Tibial artery (tissue), 4 donors: ENCODE results near the gene NUDCD2.

ENCODE experiments used
- DNase-seq, 2 donors: peaks; one replicate each; pipeline ENCODE4 v3.0.0-alpha.2; 2019
- H3K27ac ChIP-seq, 2 donors: fragments of 200-600 bp; sonication (generic) in 1 of 2; 1 replicate in 1 of 2; 2 replicates in 1 of 2; pipeline ENCODE4 v1.5.1; 2018 to 2019; ENCODE audit warnings: mild to moderate bottlenecking in 1 of 2
- H3K27me3 ChIP-seq, 2 donors: fragments of 200-600 bp; sonication (generic) in 1 of 2; one replicate each; pipeline versions ENCODE4 v1.5.1 to v1.6.0; 2016 to 2019
- H3K36me3 ChIP-seq, 3 donors: fragments of 200-600 bp; sonication (generic) in 2 of 3; one replicate each; pipeline ENCODE4 v1.5.1; 2016 to 2019; ENCODE audit warnings: mild to moderate bottlenecking in 2 of 3
- H3K4me1 ChIP-seq, 4 donors: fragments of 200-600 bp; sonication (generic) in 2 of 4; 1 replicate in 3 of 4; 2 replicates in 1 of 4; pipeline ENCODE4 v1.5.1; 2016 to 2019
- H3K4me3 ChIP-seq, 2 donors: fragments of 200-600 bp; sonication (generic) in 1 of 2; 1 replicate in 1 of 2; 2 replicates in 1 of 2; pipeline ENCODE4 v1.5.1; 2018 to 2019; ENCODE audit warnings: mild to moderate bottlenecking in 2 of 2
- H3K9me3 ChIP-seq, 3 donors: fragments of 200-600 bp; sonication (generic) in 1 of 3; one replicate each; pipeline ENCODE4 v1.5.1; 2016 to 2019
- intact Hi-C: fragments of 100-400 bp; cut with DNase I; formaldehyde crosslinking; loops from one replicate; pipeline ENCODE4 v1.15.0; 2023; ENCODE audit warnings: low total_unique reads
- TF ChIP-seq, protein P1 (sequence below), 2 experiments: fragments of 200-600 bp in 1 of 2; fragments of 450-650 bp in 1 of 2; IDR thresholded peaks; one replicate each; pipeline ENCODE4 v1.5.1; 2017 to 2019; ENCODE audit warnings: antibody characterized with exemption in 2 of 2, mild to moderate bottlenecking in 1 of 2, moderate library complexity in 1 of 2

NUDCD2 gene

DNA sequence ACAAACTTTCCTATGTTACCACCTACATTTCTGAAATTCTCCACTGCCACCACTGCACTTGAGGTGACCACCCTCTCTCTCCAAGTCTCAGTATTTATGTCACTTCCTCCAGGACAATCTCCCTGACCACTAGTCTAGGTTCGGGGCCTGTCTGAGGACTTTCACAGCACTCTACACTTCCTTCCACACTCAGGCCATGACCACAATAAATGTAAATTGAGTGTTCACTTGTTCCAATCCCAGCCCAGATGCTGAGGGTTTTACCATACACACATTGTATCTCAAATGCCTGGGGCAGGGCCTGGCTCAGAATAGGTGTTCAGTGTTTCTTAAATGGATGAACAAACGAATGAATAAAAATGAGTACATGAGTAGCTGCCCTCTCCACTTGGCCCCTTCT is 49.4 kb downstream of the NUDCD2 start:
- Histone ChIP-seq H3K4me3 (no peak overlapping the region), H3K27ac (no peak overlapping the region), H3K36me3 (no peaks in the 10 kb centered on the region), H3K9me3 (no peaks in the 10 kb centered on the region), H3K4me1 (peaks cover 0 to 10% (median 2%) of the 10 kb centered on the region in 4 donors), H3K27me3 (peaks cover 0 to 7% of the 10 kb centered on the region in 2 donors)
- TF ChIP-seq, protein P1, sequence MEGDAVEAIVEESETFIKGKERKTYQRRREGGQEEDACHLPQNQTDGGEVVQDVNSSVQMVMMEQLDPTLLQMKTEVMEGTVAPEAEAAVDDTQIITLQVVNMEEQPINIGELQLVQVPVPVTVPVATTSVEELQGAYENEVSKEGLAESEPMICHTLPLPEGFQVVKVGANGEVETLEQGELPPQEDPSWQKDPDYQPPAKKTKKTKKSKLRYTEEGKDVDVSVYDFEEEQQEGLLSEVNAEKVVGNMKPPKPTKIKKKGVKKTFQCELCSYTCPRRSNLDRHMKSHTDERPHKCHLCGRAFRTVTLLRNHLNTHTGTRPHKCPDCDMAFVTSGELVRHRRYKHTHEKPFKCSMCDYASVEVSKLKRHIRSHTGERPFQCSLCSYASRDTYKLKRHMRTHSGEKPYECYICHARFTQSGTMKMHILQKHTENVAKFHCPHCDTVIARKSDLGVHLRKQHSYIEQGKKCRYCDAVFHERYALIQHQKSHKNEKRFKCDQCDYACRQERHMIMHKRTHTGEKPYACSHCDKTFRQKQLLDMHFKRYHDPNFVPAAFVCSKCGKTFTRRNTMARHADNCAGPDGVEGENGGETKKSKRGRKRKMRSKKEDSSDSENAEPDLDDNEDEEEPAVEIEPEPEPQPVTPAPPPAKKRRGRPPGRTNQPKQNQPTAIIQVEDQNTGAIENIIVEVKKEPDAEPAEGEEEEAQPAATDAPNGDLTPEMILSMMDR (IDR thresholded peaks at IDR 0.05) = no peak
- DNase-seq = no peak
- intact Hi-C loops = no loop called here

DNA sequence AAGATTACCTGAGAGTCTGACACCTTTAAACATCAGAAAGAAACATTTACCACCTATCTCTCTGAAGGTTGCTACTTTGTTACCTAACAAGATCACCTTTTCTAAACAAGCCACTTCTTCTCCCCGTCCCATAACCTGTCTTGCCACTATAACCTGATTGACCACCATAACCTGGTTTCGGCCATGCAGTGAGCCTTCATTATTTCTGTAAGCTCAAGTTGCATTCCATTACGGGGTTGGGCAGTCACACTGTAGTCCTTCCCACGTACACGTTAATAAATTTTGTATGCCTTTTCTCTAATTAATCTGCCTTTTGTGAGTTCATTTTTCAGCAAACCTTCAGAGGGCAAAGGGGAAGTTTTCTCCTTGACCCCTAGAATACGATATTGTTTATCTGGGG is 50.5 kb downstream of the NUDCD2 start:
- Histone ChIP-seq H3K27me3 (peaks cover 0 to under 1% of the 10 kb centered on the region in 2 donors), H3K36me3 (no peaks in the 10 kb centered on the region), H3K4me3 (no peak overlapping the region), H3K4me1 (peaks cover 0 to 10% (median 2%) of the 10 kb centered on the region in 4 donors), H3K9me3 (no peaks in the 10 kb centered on the region), H3K27ac (no peak overlapping the region)
- intact Hi-C loops = no loop called here
- TF ChIP-seq, protein P1 (IDR thresholded peaks at IDR 0.05) = no peak
- DNase-seq = no peak

DNA sequence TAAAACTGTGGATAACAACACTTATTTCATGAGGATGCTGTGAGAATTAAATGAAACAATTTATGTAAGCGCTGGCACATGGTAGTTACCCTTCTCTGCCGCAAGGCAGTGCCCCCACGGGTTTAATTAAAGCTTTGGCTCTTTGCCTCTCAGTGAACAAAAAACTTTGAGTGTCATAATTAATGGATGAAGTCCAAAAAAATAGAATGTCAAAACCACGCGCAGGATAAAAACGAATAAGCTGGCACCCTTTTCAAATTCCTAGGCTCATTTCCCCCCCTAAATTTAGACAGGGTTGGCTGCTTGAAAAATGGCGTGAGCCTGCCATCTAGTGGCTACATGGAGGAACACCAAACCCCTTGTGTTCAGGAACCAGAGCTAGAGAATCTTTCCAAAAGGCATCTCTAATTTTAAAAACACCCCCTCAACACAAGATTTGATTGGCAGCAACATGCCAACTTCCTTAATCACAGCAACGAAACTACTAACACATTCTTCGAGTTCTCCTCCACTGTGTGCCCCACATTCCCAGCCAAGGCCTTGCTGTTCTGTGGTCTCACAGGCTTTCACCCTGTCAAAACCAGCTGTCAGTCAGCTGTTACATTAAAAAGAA is 51.5 kb downstream of the NUDCD2 start:
- intact Hi-C loops = no loop called here
- Histone ChIP-seq H3K36me3 (no peaks in the 10 kb centered on the region), H3K27ac (no peak overlapping the region), H3K4me1 (peaks cover 0 to 10% (median 2%) of the 10 kb centered on the region in 4 donors), H3K9me3 (no peaks in the 10 kb centered on the region), H3K4me3 (no peak overlapping the region), H3K27me3 (no peaks in the 10 kb centered on the region)
- DNase-seq = peak; percentile 33 to 69
- TF ChIP-seq, protein P1 (IDR thresholded peaks at IDR 0.05) = peak; percentile 78 to 86

DNA sequence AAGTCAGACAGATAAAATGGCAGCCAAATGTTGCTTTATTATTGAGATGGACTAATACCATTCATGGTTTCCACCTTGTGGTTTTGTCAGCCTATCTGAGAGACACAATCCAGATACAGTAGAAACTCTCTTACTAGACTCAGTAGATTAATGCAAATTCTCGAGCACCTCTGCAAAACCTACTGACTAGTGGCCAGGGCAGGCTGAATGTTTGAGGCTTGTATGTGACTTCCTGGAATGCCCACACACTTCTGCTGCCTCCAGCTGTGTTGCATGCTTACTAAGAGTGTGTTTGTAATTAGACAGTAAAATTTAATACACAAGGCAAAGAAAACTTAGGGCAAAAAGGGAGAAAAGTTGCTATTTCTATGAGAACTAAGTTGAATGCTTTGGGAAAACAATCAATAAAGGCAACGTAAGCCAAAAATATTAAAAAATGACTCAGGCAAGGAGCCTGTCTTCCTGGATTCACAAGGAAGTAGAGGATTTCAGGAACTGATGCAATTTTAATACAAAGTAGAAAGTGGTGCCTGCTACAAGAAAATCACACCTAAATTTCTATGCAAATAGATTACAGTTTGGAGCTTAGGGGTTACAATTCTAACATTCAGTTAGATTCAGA is 52.8 kb downstream of the NUDCD2 start:
- H3K4me3 ChIP-seq = no peak overlapping the region
- peaks cover 0 to 10% (median 2%) of the 10 kb centered on the region in 4 donors for H3K4me1 ChIP-seq
- H3K27ac ChIP-seq = no peak overlapping the region
- TF ChIP-seq, protein P1 (IDR thresholded peaks at IDR 0.05) = no peak
- no peaks in the 10 kb centered on the region for H3K9me3 ChIP-seq
- no peaks in the 10 kb centered on the region for H3K36me3 ChIP-seq
- intact Hi-C loops = no loop called here
- no peak for DNase-seq
- H3K27me3 ChIP-seq = no peaks in the 10 kb centered on the region

DNA sequence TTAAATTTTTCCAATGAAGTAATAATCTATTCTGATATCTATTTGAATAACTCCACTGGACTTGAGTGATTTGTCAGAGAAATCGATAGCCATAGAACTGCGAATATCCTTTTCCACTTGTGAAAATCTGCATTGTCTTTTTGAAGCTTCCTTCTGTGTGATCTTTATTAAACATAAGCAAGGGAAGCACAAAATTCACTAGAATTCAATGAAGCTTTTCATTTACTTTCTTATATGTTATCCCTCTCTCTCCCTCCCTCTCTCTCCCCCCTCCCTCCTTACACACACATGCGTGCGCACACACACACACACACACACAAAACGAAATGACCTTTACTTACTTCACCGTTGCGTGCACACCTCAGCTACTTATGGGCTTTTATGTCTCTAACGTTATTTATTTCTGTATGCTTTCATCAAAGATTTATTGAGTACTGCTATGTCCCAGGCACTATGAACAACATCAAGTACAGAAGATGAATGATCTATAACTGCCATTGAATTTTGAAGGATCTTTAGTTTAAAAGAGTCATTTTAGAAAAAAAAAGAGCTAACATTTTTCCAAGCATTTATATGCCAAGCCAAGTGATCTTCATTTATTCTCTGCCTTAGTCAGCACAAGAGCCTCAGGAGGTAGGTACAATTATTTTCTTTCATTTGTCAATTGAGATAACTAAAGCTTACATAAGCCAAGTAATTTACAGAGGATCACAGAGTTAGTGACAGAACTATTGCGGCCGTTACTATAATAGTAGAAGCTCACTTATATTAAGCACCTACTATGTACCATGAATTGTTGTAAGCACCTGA is 55.3 kb downstream of the NUDCD2 start:
- DNase-seq = no peak
- intact Hi-C loops = no loop called here
- H3K36me3 ChIP-seq = no peaks in the 10 kb centered on the region
- no peak overlapping the region for H3K27ac ChIP-seq
- H3K9me3 ChIP-seq = no peaks in the 10 kb centered on the region
- peaks cover 0 to 3% of the 10 kb centered on the region in 2 donors for H3K27me3 ChIP-seq
- TF ChIP-seq, protein P1 (IDR thresholded peaks at IDR 0.05) = no peak
- peaks cover 0 to 10% (median 2%) of the 10 kb centered on the region in 4 donors for H3K4me1 ChIP-seq
- no peak overlapping the region for H3K4me3 ChIP-seq
